GM12878 (cell line): Measurements from ENCODE around the gene CDYL. TPM values are rescaled to one million over a fixed set of nuclear protein-coding genes. Genes with fewer than 3 reads are reported as not detected.

Source experiments
- ATAC-seq: fragments of 200-7000 bp; cut with Tn5 transposase; 3 replicates; pipeline ENCODE4 v1.9.1; 2020; ENCODE audit warnings: mild to moderate bottlenecking, moderate library complexity
- BruUV-seq: library from RNA; stranded (reverse); fragments of 400-500 nt; replicated peaks from 2 replicates; lab custom pipeline; 2021; lab: Mats Ljungman, UMichigan
- CTCF ChIA-PET: fragments of 300-600 bp; sonication (Branson Sonifier 250); formaldehyde crosslinking; extraction: SDS; loops from one replicate; lab custom pipeline; 2021; ENCODE audit warnings: inconsistent platforms; lab: Yijun Ruan, JAX
- POLR2A ChIA-PET: fragments of 350-600 bp; formaldehyde crosslinking; extraction: SDS; loops from one replicate; lab custom pipeline; 2021; ENCODE audit warnings: inconsistent platforms; lab: Charles Lee
- RAD21 ChIA-PET: fragments of 300-600 bp; sonication (Branson Sonifier 250); formaldehyde crosslinking; loops from one replicate; lab custom pipeline; 2023; ENCODE audit warnings: antibody characterized with exemption; ENCODE audit not compliant: unreplicated experiment; lab: Charles Lee
- SMC1A ChIA-PET: fragments of 300-600 bp; sonication (Branson Sonifier 250); formaldehyde crosslinking; loops from one replicate; lab custom pipeline; 2023; ENCODE audit not compliant: unreplicated experiment, uncharacterized antibody; lab: Charles Lee
- DNase-seq: peaks from one replicate; pipeline ENCODE4 v3.0.0-alpha.2; 2011; ENCODE audit warnings: low read depth, low spot score
- FAIRE-seq: peaks from 3 replicates; lab custom pipeline; 2011; peaks lifted over from hg19 to GRCh38; lab: Jason Lieb, UNC
- H2AFZ ChIP-seq: 2 replicates; pipeline ENCODE4 v1.6.0; 2011; ENCODE audit warnings: low read depth, low read length, control low read depth; ENCODE audit not compliant: control insufficient read depth
- H3K27ac ChIP-seq: 2 replicates; pipeline ENCODE4 v1.5.1; 2011; ENCODE audit warnings: control low read depth; ENCODE audit not compliant: control insufficient read depth, insufficient read depth
- H3K27me3 ChIP-seq, 2 experiments: replicated peaks in 1 of 2; 2 replicates each; pipeline versions ENCODE4 v1.6.0 to v1.6.1; 2011; ENCODE audit warnings: low read length in 1 of 2; ENCODE audit not compliant: control insufficient read depth in 2 of 2, insufficient read depth in 2 of 2
- H3K36me3 ChIP-seq, 2 experiments: 2 replicates each; pipeline ENCODE4 v1.5.1; 2011; ENCODE audit warnings: low read length in 1 of 2; ENCODE audit not compliant: control insufficient read depth in 2 of 2, insufficient read depth in 2 of 2
- H3K4me1 ChIP-seq: 2 replicates; pipeline ENCODE4 v1.6.1; 2011; ENCODE audit warnings: mild to moderate bottlenecking, low read length, moderate library complexity, mixed read lengths; ENCODE audit not compliant: control insufficient read depth, insufficient read depth
- H3K4me2 ChIP-seq: 2 replicates; pipeline ENCODE4 v1.6.0; 2011; ENCODE audit warnings: control low read depth; ENCODE audit not compliant: control insufficient read depth, insufficient read depth
- H3K4me3 ChIP-seq: fragments of 200-600 bp; sonication (generic); 2 replicates; pipeline ENCODE4 v1.5.1; 2016
- H3K79me2 ChIP-seq: 2 replicates; pipeline ENCODE4 v1.6.0; 2011; ENCODE audit warnings: low read length; ENCODE audit not compliant: control insufficient read depth, insufficient read depth
- H3K9ac ChIP-seq: 2 replicates; pipeline ENCODE4 v1.8.0; 2011; ENCODE audit warnings: low read length, control low read depth, mixed read lengths; ENCODE audit not compliant: control insufficient read depth, insufficient read depth
- H3K9me3 ChIP-seq: replicated peaks from 3 replicates; pipeline ENCODE4 v1.5.1; 2011; ENCODE audit warnings: mild to moderate bottlenecking, low read length; ENCODE audit not compliant: control insufficient read depth, insufficient read depth
- H4K20me1 ChIP-seq: 2 replicates; pipeline ENCODE4 v1.6.0; 2011; ENCODE audit not compliant: control insufficient read depth, insufficient read depth
- CREB1 ChIP-seq: IDR thresholded peaks from 2 replicates; pipeline ENCODE4 v1.6.1; 2012; ENCODE audit warnings: low read depth, mild to moderate bottlenecking, inconsistent platforms
- DPF2 ChIP-seq: fragments of 450-650 bp; IDR thresholded peaks from 2 replicates; pipeline ENCODE4 v1.6.1; 2017; ENCODE audit warnings: mild to moderate bottlenecking
- EGR1 ChIP-seq, 2 experiments: IDR thresholded peaks; 1 replicate in 1 of 2; 2 replicates in 1 of 2; pipeline ENCODE4 v1.6.1; 2011 to 2012; ENCODE audit warnings: low read depth in 2 of 2, low read length in 2 of 2, borderline replicate concordance in 1 of 2, mild to moderate bottlenecking in 1 of 2, moderate library complexity in 1 of 2
- KDM1A ChIP-seq: fragments of 200-600 bp; sonication (generic); IDR thresholded peaks from 2 replicates; pipeline ENCODE4 v1.6.1; 2016; ENCODE audit warnings: borderline replicate concordance
- NRF1 ChIP-seq: conservative IDR thresholded peaks from 2 replicates; pipeline ENCODE4 v1.6.1; 2011; ENCODE audit warnings: mild to moderate bottlenecking, low read depth, low read length, improper control_type of control experiment
- PKNOX1 ChIP-seq: fragments of 450-650 bp; IDR thresholded peaks from 2 replicates; pipeline ENCODE4 v1.6.1; 2016; ENCODE audit warnings: mild to moderate bottlenecking
- STAT1 ChIP-seq: fragments of 450-650 bp; conservative IDR thresholded peaks from 2 replicates; pipeline ENCODE4 v1.6.1; 2014; ENCODE audit warnings: antibody characterized with exemption, mild to moderate bottlenecking
- ZBTB33 ChIP-seq: fragments of 450-650 bp; IDR thresholded peaks from 2 replicates; pipeline ENCODE4 v1.6.1; 2017; ENCODE audit warnings: mild to moderate bottlenecking
- ZNF622 ChIP-seq: fragments of 450-650 bp; IDR thresholded peaks from 2 replicates; pipeline ENCODE4 v1.6.1; 2017; ENCODE audit warnings: mild to moderate bottlenecking, inconsistent platforms
- ZNF687 ChIP-seq: fragments of 450-650 bp; IDR thresholded peaks from 2 replicates; pipeline ENCODE4 v1.6.1; 2017; ENCODE audit warnings: mild to moderate bottlenecking, moderate library complexity
- WGBS: methylation state at CpG from one replicate; pipeline ENCODE4 v1.1.6; 2016; ENCODE audit warnings: low lambda C conversion rate; ENCODE audit not compliant: insufficient replicate concordance, insufficient coverage; ENCODE audit errors: missing lambda C conversion rate; 5-methylcytosine and 5-hydroxymethylcytosine counted together
- in situ Hi-C: fragments of 300-500 bp; cut with MboI; formaldehyde crosslinking; loops from 9 replicates; pipeline ENCODE4 v1.14.3; 2018; ENCODE audit warnings: mixed read lengths
- intact Hi-C: fragments of 100-400 bp; cut with micrococcal nuclease; formaldehyde crosslinking; loops from one replicate; pipeline ENCODE4 v1.14.2; 2022; ENCODE audit not compliant: unreplicated experiment
- polyA plus RNA-seq, 11 experiments: library from polyadenylated mRNA; depleted of rRNA in 4 of 11; unstranded in 6 of 11; stranded (reverse) in 5 of 11; fragments of >200 nt; fragmentation: Nextera tagmentation in 4 of 11; fragmentation: Illumina TruSeq in 1 of 11; extraction: Ambion mirVana in 4 of 11; extraction: Trizol in 1 of 11; gene quantifications; 1 replicate in 1 of 11; 2 replicates in 10 of 11; pipeline versions ENCODE4 v1.2.1 to v1.2.3, GENCODE V29; 2011 to 2016; ENCODE audit warnings: inconsistent platforms in 2 of 11, missing spikeins in 2 of 11, low read depth in 1 of 11
- total RNA-seq, 4 experiments: library from RNA; depleted of rRNA in 3 of 4; stranded (reverse); fragments of >200 nt in 3 of 4; fragmentation: Illumina TruSeq in 1 of 4; extraction: Trizol in 1 of 4; gene quantifications; 2 replicates each; pipeline versions ENCODE4 v1.2.1 to v1.2.3, GENCODE V29; 2013 to 2021

The CDYL gene
- total and polyA plus RNA-seq, 10 of the 15 experiments (the other 5 are each of a cell fraction or from before 2014, with no cell fraction given): 9.3 to 61.2 (median 28.5) TPM

- in situ Hi-C loops: no loop called here
- no peak for FAIRE-seq
- no peak overlapping the region for H3K27ac ChIP-seq
- no peak overlapping the region for H3K4me2 ChIP-seq
- H3K4me1 ChIP-seq: peaks cover under 1% of the 10 kb centered on the region; the same call in 1 of the 2 replicates
- no peak for ATAC-seq
- H3K79me2 ChIP-seq: peaks cover 43% of the 10 kb centered on the region
- DNase-seq: no peak
- H3K9ac ChIP-seq: no peak overlapping the region
- 94% methylated on average over 11 of the region's 11 CpGs for WGBS
- RAD21 ChIA-PET: no interaction called here
- intact Hi-C loops: no loop called here
- no peak overlapping the region for H3K4me3 ChIP-seq
- no peak for TF ChIP-seq STAT1
- TF ChIP-seq CREB1: no peak
- POLR2A ChIA-PET: no interaction called here
- H4K20me1 ChIP-seq: no peaks in the 10 kb centered on the region
- peaks cover 9 to 21% of the 10 kb centered on the region in 2 experiments; a peak in 3 of 4 replicates for H3K36me3 ChIP-seq
- H3K9me3 ChIP-seq: no peaks in the 10 kb centered on the region; the same call in 2 of the 3 replicates
- H3K27me3 ChIP-seq: no peaks in the 10 kb centered on the region
- SMC1A ChIA-PET: no interaction called here
- no peak overlapping the region for H2AFZ ChIP-seq
- CTCF ChIA-PET: no interaction called here
- no TSS peak for BruUV-seq
Observed at GRCh38 chr6:4890627-4891026, 114.4 kb downstream of the CDYL start.

GRCh38 chr6:4891141-4891540, 114.9 kb downstream of the CDYL start:
- Histone ChIP-seq H3K9ac (no peak overlapping the region), H3K4me3 (no peak overlapping the region), H3K79me2 (peaks cover 38% of the 10 kb centered on the region), H3K4me1 (no peaks in the 10 kb centered on the region), H3K27me3 (no peaks in the 10 kb centered on the region), H3K4me2 (no peak overlapping the region), H3K27ac (no peak overlapping the region), H2AFZ (no peak overlapping the region), H4K20me1 (no peaks in the 10 kb centered on the region), H3K36me3 (peaks cover 11 to 21% of the 10 kb centered on the region in 2 experiments; a peak in 3 of 4 replicates), H3K9me3 (no peaks in the 10 kb centered on the region; the same call in 2 of the 3 replicates)
- CTCF ChIA-PET: interaction anchor here (0.6 kb wide), 1 partner anchor 1566 kb away, joined by 3 read pairs; no protein-coding TSS in a partner anchor
- FAIRE-seq: no peak
- SMC1A ChIA-PET: no interaction called here
- POLR2A ChIA-PET: no interaction called here
- intact Hi-C loops: no loop called here
- DNase-seq: no peak
- no TSS peak for BruUV-seq
- WGBS: 85% methylated on average over 6 of the region's 6 CpGs
- ATAC-seq: no peak
- RAD21 ChIA-PET: no interaction called here
- in situ Hi-C loops: no loop called here
- no peak for TF ChIP-seq ZNF622
- TF ChIP-seq EGR1 (IDR thresholded peaks at IDR 0.05; ENCODE audit: borderline replicate concordance in 1 of 2, low read depth in 2 of 2, low read length in 2 of 2): no peak
- no peak for TF ChIP-seq PKNOX1
- TF ChIP-seq DPF2: no peak
- TF ChIP-seq ZBTB33: no peak
- TF ChIP-seq KDM1A: no peak
- no peak for TF ChIP-seq ZNF687
- TF ChIP-seq NRF1: no peak
